ENCODE results near the gene SENP2.
"Not testable (repeated sequence)": the region's sequence is repeated elsewhere in the genome, so short reads cannot be mapped to it uniquely, and the experiment has no call there.

DNA sequence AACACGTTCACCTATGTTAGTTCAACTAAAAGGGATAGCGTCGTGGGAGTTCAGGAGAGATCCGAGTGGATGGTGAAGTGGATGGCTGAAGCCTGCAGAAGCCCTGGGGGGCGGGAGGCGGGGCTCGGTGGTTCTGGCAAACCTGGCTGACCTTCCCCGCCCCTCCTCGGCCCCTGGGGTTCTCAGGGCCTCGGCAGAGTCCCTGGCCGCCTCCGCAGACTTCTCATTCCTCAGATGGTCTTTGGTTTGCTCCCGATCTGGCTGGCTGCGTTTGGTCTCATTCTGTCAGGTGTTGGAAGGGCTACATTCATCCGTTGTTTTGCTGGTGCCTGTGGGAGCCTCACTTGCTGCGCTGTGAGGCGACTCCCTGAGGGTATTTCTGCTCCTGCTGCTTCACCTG is 59.1 kb downstream of the SENP2 start:
- TF ChIP-seq, protein P1, sequence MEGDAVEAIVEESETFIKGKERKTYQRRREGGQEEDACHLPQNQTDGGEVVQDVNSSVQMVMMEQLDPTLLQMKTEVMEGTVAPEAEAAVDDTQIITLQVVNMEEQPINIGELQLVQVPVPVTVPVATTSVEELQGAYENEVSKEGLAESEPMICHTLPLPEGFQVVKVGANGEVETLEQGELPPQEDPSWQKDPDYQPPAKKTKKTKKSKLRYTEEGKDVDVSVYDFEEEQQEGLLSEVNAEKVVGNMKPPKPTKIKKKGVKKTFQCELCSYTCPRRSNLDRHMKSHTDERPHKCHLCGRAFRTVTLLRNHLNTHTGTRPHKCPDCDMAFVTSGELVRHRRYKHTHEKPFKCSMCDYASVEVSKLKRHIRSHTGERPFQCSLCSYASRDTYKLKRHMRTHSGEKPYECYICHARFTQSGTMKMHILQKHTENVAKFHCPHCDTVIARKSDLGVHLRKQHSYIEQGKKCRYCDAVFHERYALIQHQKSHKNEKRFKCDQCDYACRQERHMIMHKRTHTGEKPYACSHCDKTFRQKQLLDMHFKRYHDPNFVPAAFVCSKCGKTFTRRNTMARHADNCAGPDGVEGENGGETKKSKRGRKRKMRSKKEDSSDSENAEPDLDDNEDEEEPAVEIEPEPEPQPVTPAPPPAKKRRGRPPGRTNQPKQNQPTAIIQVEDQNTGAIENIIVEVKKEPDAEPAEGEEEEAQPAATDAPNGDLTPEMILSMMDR (IDR thresholded peaks at IDR 0.05) = not testable (repeated sequence)
- TF ChIP-seq POLR2AphosphoS5 (IDR thresholded peaks at IDR 0.05; ENCODE audit: low read depth, low read length); SIN3A (IDR thresholded peaks at IDR 0.05; ENCODE audit: borderline replicate concordance, insufficient read depth, low read depth, low read length): not testable (repeated sequence)
